ENCODE results near the gene MTR. TPM values are rescaled to one million over a fixed set of nuclear protein-coding genes. Genes with fewer than 3 reads are reported as not detected.

MTR gene
- total RNA-seq, 1 experiment from 2014 or later: 12.5 TPM

DNA sequence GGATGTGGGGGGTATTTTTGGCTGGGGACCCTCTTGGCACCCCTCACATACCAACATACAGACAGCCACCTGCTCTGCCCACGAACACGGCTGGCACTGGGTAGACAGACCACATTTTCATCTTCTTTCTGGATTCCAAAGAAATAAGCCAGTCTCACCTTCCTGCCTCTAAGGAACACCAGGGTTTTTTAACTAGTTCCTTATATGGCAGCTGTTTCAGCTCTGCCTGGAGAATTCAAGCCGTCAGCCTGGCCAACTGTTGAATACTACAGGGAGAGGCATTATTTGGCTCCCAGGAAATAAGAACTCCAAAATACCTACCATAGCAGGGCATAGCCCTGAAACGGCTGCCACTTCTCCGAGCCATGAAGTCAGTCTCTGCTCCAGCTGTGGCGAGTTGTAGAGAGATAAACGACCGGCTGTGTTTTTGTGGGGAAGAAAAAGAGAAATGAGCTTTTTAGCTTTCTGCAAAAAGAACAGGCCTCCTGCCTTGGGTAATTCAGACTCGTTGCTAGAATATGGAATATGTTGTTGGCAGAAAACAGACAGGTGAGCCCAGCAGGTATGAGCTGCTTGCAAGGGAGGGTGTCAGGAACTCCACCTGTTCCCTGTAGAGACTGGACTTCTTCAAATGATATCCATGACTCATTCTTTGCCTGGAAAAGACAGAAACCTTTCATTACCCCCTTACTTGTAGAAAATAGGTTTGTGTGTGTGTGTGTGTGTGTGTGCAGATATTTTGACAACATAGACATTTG lies 157.3 kb downstream of the MTR start:
- no peak for DNase-seq (ENCODE audit: low read depth)

GRCh38 chr1:236953151-236953700 lies 158.1 kb downstream of the MTR start:
- DNase-seq (ENCODE audit: low read depth): no peak

Other genes with a start within 250 kb of the MTR start
- gene HEATR1, start 190.8 kb upstream of the MTR start, total RNA-seq (2014; rRNA removed; shearing (Covaris generic)): 21.6 and 23.3 TPM in 2 replicates
- under 0.01 and 0.48 TPM in 2 replicates for gene ACTN2, start 108.8 kb upstream of the MTR start, total RNA-seq (2014; rRNA removed; shearing (Covaris generic))
- not detected in 2 replicates for gene MT1HL1, start 209.1 kb downstream of the MTR start, total RNA-seq (2014; rRNA removed; shearing (Covaris generic))
- gene RYR2, start 246.9 kb downstream of the MTR start, total RNA-seq (2014; rRNA removed; shearing (Covaris generic)): under 0.01 TPM in 1 of 2 replicates, not detected in the other

All from RPMI7951 (cell line).